22Rv1 (cell line): ENCODE measurements around the gene SRSF5.

Experiments used
- ZFX ChIP-seq: fragments of 450-650 bp; IDR thresholded peaks from 2 replicates; pipeline ENCODE4 v1.6.1; 2017; ENCODE audit warnings: antibody characterized with exemption, borderline replicate concordance
- TF ChIP-seq, protein P1 (sequence below): fragments of 450-650 bp; IDR thresholded peaks from 2 replicates; pipeline ENCODE4 v1.5.1; 2017; ENCODE audit warnings: mild to moderate bottlenecking

DNA sequence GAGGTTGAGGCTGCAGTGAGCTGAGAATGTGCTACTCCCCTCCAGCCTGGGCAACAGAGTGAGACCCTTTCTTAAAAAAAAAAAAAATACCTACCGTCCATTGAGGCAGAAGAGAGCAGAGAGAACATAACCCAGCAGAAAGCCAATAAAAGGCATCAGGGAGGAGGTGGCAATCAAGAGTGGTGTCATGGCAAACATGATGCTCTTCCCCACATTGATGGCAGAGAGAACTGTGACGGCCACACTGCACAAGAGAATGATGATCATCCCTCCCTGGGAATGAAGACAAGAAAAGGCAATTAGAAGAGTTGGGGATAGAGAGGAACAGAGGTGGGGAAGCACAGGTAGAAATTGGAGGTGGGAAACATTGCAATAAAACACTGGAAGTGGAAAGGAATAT is 12.1 kb downstream of the SRSF5 start:
- TF ChIP-seq, protein P1, sequence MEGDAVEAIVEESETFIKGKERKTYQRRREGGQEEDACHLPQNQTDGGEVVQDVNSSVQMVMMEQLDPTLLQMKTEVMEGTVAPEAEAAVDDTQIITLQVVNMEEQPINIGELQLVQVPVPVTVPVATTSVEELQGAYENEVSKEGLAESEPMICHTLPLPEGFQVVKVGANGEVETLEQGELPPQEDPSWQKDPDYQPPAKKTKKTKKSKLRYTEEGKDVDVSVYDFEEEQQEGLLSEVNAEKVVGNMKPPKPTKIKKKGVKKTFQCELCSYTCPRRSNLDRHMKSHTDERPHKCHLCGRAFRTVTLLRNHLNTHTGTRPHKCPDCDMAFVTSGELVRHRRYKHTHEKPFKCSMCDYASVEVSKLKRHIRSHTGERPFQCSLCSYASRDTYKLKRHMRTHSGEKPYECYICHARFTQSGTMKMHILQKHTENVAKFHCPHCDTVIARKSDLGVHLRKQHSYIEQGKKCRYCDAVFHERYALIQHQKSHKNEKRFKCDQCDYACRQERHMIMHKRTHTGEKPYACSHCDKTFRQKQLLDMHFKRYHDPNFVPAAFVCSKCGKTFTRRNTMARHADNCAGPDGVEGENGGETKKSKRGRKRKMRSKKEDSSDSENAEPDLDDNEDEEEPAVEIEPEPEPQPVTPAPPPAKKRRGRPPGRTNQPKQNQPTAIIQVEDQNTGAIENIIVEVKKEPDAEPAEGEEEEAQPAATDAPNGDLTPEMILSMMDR: no peak
- TF ChIP-seq ZFX: no peak
